Erythroblast (primary cell): ENCODE measurements around the gene SMAD9.

Experiments used
- GATA1 ChIP-seq: IDR thresholded peaks from 2 replicates; pipeline ENCODE4 v1.6.1; 2011; ENCODE audit warnings: low read depth, mild to moderate bottlenecking, control low read depth, low read length, moderate library complexity
- POLR2A ChIP-seq: IDR thresholded peaks from 2 replicates; pipeline ENCODE4 v1.6.1; 2011; ENCODE audit warnings: mild to moderate bottlenecking, low read length

GRCh38 chr13:36870050-36870692, 49.9 kb downstream of the SMAD9 start:
- TF ChIP-seq POLR2A (no peak), GATA1 (no peak)
